Middle frontal gyrus (tissue), 1 donor: ENCODE data around the gene ZZZ3.
A peak's percentile ranks its signal among the peaks of the same experiment; 100 is the strongest.
"Not testable (repeated sequence)": the region's sequence is repeated elsewhere in the genome, so short reads cannot be mapped to it uniquely, and the experiment has no call there.

Experiments
- DNase-seq: peaks from one replicate; pipeline ENCODE4 v3.0.0-alpha.2; 2015; ENCODE audit warnings: low spot score; ENCODE audit errors: extremely low spot score

The ZZZ3 gene

DNA sequence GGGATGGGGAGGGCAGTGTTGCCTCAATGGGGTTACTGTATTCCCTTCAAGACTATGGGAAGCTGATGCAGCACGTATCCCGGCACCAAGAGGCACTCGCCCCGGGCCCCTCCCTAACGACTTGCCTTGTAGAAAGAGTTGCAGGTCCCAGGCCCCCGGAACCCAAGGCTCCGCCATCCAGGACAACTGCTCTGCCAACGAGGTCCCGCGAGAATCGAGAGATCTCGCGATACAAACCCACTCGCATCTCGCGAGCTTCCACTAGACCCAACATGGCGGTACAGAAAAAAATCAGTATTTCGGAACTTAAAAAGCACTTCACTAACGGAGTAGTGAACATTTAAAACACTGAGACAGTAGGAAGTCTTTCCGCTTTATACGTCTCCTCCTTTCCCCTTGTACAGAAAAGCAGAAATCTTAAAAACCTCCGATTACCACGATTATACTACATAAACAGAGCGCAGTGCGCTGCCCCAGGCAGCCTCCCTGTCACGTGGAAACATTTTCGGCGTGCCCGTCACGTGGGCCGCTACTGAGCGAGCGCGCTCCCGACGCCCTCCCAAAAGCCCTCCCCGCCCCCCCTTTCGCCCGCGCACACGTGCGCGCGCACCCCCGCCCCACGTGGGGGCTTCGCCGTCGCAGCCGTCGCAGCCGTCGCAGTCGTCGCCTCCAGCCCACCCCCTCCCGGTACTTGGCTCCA, at the start of gene ZZZ3:
TSS of gene ZZZ3 (minus strand) at position 199 of the 700 bp plus-strand sequence. CDS start 49,304 bp downstream, outside the sequence.
- peak; percentile 86 for DNase-seq

DNA sequence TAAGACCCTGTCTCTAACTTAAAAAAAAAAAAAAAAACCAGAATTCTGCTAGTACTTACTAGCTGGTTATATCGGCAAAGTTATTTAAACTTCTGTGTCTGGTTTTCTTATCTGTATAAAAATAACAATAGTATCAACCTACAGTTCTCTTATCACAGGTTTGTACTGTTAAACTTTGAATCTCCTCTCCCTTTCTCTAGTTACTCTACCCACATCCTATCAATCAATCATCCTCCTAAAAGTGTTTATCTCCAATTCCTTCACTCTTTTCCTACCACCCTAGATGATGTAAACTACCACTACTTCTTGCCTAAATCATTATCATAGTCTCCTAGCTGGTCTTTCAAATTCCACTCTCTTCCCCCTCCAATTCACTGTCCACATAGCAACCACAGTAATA, 49.6 kb upstream of the ZZZ3 start:
- no peak for DNase-seq

DNA sequence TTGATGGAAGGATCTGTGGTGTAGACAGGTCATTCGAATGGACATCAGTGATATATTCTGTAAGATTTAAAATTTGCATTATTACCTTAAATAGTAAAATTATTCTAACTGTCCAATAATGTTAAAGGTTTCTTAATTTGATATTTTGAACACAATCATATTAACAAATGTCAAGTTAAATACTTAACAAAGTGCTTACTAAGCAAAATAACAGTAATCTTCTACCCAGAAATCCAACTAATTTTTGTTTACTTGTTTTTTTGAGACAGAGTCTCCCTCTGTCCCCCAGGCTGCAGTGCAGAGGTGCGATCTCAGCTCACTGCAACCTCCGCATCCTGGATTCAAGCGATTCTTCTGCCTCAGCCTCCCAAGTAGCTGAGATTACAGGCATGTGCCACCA, 43.2 kb upstream of the ZZZ3 start:
- no peak for DNase-seq

DNA sequence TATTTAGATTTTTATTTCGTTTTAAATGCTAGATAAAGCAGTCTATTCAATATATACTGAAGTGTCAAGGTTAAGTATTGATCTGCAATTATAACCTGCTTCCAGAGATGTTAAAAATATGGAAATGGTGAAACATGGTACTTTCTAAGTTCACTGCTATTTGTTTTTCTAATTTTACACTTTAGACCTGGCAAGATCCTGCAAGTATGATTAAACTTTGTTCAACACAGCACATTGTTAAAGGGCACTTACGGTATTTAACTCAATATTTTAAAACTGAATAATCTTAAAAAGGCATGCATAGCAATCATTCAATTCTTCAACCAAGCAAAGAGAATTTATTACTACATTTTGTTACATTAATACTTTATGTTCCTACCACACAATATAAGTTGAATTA, 35.7 kb upstream of the ZZZ3 start:
- no peak for DNase-seq

DNA sequence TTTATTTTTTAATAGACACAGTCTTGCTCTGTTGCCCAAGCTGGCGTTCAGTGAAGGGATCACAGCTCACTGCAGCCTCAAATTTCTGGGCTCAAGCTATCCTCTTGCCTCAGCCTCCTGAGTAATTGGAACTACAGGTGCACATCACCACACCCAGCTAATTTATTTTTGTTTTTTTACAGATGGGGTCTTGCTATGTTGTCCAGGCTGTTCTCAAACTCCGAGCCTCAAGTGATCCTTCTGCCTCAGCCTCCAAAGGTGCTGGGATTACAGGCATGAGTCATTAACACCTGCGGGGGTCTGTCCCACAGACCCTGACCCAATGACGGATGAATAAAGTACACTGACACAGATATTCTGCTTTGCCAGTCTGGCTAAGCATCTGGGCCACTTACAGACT, 33.6 kb upstream of the ZZZ3 start:
- no peak for DNase-seq

DNA sequence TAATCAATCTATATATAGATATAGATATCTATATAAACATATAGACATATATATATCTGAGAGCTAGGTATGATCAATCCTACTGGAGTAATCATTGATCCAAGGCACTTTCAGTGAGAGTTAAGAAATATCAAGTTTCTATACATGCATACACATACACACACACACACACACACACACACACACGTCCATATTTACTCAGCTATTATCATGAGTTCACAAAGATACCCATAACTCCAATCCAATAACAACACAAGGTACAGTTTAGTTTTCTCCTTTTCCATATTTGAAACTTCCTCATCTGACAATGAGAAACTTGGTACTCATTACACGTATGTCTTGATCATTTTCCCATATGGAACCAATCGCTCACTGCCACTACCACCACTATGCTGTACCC, 27.3 kb upstream of the ZZZ3 start:
- DNase-seq, result no peak

DNA sequence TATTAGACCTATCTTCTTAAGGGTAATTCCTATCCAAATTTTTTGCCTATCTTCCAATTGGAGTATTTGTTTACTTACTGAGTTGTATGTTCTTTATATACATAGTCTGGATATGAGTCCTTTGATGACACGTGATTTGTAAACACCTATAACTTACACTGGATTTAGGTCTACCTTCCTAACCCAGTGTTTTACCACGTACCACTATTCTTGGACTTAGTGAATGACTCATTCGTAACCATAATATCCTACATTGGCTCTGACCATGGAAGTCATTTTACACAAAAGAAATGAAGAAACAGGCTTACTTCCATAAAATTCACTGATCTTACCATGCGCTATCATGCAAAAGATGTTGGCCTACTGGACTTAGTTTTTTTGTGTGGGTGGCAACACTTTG, 23.9 kb upstream of the ZZZ3 start:
- DNase-seq, result no peak

DNA sequence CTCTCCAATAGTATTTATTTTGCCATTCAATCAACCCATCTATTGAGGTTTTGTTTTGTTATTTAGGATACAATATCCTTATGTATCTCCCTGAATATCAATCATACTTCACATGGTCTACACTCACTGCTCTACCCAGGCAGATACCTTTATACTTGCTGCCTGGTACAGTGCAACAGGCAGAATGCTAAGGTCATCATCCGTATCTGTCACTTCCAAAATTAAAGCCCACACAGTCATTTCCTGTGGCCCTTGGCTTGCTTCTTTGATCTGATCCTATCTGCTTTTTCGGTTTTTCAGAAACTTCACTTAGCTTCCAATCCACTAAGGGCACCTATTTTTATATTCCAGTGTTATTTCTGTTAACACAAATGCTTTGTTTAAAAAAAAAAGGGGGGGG, 22.3 kb upstream of the ZZZ3 start:
- DNase-seq, result no peak

DNA sequence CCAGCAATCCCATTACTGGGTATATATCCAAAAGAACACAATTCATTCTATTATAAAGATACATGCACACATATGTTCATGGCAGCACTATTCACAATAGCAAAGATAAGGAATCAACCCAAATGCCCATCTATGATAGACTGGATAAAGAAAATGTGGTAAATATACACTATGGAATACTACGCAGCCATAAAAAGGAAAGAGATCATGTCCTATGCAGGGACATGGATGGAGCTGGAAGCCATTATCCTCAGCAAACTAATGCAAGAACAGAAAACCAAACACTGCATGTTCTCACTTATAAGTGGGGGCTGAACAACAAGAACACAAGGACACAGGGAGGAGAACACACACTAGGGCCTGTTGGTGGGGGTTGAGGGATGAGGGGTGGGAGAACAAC, 17.2 kb upstream of the ZZZ3 start:
- DNase-seq, result not testable (repeated sequence)

DNA sequence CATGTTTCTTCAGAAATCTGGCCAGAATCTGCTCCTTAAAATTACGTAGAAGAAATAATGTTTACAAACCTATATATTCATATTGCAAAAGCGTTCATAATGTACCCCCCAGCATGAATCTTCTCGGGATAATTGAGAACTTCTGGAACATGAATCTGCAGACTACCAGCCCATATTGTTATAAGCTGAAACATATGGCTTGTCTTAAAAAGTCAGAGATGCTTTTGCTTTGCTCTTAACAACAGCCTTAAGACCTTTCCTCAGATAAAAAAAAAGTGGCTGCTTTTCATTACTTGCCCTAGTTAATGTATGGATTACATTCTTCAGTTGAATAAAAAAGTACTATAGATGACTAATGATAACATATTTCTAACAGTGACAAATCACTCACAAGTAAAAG, 15.0 kb upstream of the ZZZ3 start:
- DNase-seq, result no peak

DNA sequence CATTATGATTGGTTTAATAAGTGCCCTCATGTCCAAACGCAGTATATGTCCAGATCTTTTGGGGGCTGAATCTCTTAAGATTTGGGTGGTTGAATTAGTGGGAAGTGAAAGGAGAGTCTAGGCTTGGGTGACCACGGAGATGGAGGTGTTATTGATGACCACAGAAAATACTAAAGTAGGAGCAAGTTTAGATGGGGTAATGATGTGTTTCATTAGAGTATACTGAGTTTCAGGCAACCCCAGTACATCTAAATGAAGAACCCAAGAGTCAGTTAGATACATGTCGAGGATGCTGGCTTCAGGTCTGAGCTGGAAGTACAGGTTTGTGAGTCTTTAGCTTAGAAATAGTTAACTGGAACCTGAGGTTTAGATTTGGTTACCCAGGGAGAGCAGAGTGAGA, 6.5 kb upstream of the ZZZ3 start:
- DNase-seq, result no peak

DNA sequence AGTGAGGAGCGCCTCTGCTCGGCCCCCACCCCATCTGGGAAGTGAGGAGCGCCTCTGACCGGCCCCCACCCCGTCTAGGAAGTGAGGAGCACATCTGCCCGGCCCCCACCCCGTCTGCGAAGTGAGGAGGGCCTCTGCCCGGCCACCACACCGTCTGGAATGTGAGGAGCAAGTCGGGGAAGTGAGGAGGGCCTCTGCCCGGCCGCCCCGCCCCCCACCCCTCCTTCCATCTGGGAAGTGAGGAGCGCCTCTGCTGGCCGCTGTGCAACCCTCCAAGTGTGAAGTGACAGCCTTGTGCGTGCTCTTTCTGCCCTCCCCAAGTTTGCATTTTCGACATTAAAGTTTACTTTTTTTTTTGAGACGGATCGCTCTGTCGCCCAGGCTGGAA, 5.1 kb upstream of the ZZZ3 start:
- no peak for DNase-seq

DNA sequence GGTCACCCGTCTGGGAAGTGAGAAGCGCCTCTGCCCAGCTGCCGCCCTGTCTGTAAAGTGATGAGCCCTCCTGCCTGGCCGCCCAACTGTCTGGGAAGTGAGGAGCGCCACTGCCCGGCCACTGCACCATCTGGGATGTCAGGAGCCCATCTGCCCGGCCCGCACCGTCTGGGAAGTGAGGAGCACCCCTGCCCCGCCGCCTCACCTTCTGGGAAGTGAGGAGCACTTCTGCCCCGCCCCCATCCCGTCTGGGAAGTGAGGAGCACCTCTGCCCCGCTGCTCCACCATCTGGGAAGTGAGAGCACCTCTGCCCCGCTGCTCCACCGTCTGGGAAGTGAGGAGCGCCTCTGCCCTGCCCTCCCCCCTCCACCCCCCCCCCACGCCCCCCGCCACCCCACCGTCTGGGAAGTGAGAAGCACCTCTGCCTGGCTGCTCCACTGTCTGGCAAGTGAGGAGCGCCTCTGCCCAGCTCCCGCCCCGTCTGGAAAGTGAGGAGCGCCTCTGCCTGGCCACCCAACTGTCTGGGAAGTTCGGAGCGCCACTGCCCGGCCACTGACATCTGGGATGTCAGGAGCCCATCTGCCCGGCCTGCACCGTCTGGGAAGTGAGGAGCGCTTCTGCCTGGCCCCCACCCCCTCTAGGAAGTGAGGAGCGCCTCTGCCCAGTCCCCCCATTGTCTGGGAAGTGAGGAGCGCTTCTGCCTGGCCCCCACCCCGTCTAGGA, 4.5 kb upstream of the ZZZ3 start:
- DNase-seq, result no peak

DNA sequence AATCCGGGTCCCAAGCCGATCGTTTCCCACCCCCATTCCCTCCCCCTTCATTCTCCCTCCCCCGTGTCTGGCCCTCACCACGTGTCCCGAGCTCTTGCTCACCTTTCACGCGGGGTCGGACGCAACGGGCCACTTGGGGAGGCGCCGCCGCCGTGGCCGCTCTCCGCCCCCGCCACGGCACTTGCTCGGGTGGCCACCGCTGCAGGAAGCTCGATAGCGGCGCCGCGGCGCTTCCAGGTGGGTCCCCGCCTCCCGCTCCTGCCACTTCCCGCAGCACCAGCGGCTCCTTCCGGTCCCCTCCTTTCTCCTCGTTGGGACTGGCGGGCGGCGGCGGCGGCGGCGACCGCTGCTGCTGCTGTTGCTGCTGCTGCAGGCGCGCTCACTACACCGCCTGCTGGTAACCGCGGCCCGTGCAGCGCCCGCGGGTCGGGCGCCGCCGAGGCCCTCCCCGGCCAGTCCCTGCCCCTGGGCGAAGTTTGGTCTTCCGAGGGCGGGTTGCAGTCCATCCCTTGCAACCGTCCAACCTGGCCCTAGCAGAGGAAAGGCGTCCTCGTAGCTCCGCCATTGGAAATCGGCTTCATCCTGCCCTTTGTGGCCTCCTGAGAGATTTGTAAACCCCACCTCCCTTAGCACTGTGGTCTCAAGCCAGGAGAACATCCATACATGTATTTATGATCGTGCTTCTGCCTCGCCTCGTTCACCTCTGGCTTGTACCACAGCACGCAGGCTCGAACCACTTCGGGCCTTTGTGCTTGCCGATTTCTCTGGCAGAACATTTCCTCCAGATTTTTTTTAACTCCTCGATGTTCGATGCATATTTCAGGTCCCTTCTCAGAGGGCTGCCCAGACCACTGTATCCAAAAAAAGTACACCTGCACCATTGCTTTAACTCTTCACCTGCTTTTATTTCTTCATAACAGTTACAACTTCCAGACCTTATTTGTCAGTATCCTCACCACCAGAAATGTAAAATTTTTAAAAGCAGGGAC, 996 bp upstream of the ZZZ3 start:
- peak; percentile 80 for DNase-seq

DNA sequence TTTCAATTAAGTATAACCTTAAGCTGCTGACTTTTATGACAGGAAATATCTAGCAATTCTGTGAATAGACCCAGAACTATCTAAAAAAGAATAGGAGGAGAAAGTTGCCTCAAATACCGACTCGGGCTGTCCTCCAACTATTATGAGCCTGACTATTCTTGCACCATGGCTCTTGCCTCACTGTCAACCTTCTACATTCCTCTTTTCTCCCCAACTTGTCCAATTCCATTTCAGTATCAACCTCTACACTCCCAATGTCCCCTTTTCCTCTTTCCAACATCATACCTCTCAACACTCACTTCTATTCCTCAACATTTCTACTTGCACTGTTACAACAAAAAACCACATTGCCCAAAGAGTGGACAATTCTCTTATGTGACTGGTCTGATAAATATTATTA, 2.3 kb downstream of the ZZZ3 start:
- DNase-seq, result no peak

DNA sequence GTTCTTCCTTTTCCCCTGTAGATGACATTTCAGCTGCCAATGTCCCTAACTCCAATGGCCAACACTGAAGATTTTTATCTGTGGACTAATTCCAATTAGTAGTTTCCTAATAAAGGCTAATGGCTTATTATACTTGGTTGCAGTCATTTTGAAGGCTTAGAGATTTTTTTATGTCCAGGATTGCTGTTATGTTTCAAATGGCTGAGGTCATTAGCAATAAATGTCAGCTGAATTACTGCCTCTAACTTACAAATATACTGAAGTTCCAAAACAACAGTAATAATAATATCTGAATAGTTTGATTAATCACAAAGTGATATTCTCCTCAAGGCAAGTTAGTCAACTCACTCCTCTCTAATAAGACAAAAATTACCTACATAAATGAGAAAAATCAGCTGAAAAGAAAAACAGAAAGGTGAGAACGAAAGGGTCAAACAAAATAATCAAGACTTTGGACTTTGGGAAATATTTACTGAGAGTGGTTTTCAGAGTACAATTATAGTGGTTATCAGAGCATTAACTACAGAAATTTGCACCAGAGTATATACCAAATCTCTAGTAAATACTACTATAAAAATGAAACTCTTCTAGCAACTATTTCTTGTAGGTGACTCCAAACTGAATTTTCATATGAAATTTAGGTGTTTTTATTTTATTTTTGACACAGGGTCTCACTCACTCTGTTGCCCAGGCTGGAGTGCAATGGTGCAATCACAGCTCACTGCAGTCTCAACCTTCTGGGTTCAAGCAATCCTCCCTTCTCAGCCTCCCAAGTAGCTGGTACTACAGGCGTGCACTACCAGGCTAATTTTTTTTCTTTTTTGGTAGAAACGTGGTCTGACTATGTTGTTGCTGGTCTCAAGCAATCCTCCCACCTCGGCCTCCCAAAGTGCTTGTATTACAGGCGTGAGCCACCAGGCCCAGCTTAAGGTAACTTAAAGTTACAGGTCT, 3.5 kb downstream of the ZZZ3 start:
- DNase-seq, result no peak

DNA sequence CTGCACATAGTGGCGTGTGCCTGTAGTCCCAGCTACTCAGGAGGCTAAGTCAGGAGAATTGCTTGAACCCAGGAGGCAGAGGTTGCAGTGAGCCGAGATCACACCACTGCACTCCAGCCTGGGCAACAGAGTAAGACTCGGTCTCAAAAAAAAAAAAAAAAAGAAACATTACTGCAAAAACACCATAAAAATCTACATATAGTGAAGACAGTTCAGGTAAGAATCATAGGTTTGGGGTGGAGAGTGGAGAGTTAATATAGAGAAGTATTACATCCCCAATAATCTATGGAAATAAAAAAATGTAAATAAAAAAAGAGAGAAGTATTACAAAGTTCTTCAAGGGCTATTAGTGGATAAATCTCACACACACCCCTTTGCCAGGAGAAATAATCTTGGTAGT, 7.7 kb downstream of the ZZZ3 start:
- not testable (repeated sequence) for DNase-seq

DNA sequence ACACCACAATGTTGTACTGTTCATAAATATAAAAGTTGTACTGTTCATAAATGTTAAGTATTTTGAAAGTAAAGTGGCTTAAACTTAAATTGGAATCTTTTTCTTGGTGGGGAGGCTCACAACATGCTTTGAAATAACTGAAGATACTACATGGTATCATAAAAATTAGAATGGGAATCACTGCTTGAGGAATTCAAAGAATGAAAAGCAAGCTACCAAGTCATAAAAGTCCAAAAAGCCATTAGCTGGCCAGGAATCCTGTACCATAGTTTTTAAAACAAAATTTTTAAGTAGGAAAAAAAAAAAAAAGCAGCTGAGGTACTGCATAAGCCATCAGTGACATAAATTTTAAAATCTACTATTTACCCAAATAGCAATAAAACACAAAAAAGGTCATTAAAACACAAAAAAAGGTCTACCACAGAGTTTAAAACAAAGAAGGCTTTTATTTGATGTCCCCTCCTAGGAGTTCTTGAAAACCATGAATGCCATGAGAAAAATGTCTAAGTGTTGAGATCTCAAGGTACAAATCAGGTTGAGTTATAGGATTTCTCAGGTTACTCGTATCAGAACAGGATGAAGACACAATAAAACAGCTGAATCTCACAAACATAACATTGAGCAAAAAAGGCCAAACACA, 8.6 kb downstream of the ZZZ3 start:
- DNase-seq, result no peak

DNA sequence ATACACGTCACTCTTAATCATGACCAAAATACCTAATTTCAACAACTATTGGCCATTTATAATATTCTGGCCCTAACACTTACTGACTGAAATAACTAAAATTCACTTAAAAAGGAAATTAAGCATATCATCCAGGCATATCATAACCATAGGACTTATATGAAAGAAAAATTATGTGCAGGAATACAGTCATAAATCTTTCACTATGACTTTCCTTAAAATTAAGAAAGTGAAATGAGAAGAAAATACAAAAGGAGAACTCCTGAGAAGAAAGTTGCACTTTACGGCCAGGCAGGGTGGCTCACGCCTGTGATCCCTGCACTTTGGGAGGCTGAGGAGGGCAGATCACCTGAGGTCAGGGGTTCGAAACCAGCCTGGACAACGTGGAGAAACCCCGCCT, 9.4 kb downstream of the ZZZ3 start:
- DNase-seq, result no peak

DNA sequence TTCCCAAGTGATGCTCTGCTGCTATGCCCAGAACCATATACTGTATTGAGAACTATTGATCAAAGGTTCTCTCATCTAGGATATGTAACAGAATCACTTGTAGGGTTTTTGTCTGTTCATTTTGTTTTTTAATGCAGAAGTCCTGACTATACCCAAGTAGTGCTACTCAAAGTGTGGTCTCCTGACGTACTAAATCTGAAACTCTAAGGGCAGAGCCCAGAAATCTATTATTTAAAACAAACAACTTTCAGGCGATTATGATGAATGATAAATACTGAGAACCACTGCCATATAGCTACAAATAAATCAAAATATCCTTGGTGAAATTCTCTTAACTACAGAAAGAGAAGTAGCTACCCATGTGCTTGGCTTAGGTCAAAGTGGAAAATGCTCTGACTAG, 10.1 kb downstream of the ZZZ3 start:
- DNase-seq, result no peak
